ENCODE results near the gene DDRGK1. TPM values are rescaled to one million over a fixed set of nuclear protein-coding genes. Genes with fewer than 3 reads are reported as not detected.

The DDRGK1 gene
- total RNA-seq (2014; rRNA removed; shearing (Covaris generic)), result 81.4 and 90.9 TPM in 2 replicates
- polyA plus RNA-seq (2014; cell fraction: nucleus; rRNA removed), result 110 and 118 TPM in 2 replicates

DNA sequence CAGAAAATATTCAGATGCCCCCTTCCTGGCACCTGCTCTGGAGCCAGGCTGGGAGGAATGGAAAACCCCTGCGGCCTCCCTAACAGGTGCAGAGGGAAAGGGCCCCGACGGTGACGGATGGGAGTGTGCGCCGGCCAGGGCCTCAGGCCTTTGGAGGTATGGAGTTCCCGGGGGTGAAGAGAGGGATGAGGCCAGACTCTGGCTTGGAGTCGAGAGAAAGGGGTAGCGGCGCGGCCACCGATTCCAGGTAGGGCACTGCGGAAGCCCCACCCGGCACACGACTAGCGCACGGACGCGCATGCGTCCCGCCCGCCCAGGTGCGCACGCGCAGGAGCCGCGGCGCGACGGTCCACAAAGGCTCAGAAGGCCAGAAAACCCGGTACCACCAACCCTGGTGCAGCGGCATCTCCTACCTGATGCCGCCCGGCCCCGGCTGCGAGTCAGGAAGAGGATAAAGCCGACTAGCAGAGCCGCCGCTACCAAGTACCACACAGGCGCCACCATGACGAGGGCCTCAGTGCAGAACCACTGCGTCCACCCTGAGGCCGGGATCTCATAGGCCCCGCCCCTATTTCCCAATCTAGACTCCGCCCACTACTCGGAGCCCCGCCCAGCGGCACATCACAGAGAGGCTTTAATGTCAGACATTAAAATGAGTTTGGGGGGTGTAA, at the start of gene DDRGK1:
DDRGK1 (minus strand) TSS at position 559 of the 671 bp plus-strand sequence; CDS start at position 504, 55 bp downstream.
- peak; percentile 85 for DNase-seq (ENCODE audit: extremely low read depth, low read depth)

DNA sequence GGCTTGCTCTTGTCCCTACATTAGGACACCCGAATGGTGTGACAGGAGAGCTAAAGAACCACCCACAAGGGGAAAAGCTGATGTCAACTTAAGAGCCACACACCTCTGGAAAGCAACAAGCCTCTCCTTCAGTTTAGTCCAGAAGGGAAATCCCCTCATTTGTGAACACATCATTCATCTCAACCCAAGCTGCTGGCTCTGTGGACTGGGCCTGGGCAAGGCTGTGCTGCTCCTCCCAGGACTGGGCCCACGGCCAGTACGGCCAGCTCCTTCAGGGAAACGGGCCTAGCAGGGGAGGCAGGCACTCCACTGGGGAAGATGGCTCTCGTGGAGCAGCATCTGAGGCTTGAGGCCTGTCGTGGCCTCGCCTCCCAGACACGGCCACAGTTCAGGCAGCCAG, 47.3 kb upstream of the DDRGK1 start:
- no peak for DNase-seq (ENCODE audit: extremely low read depth, low read depth)

DNA sequence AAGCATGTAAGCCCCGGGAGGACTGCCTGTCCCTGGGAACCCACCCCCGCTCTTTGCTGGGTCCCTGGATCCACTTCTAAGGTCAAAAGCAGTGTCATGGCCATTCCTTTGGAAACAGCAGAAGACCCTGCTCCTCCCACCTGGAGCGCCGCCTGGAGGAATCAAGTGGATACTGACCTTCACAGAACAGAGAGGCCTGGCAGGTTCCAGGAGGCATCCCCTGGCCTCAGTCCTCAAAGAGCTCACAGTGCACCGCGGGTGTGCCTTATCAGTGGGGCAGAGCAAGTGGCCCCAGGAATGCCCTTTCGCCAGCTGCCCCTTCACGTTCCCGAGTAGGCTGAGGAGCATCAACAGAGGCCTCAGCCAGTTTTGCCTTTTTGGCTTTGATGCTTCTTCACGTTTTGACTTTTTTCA, 45.6 kb upstream of the DDRGK1 start:
- peak; percentile 48 for DNase-seq (ENCODE audit: extremely low read depth, low read depth)

DNA sequence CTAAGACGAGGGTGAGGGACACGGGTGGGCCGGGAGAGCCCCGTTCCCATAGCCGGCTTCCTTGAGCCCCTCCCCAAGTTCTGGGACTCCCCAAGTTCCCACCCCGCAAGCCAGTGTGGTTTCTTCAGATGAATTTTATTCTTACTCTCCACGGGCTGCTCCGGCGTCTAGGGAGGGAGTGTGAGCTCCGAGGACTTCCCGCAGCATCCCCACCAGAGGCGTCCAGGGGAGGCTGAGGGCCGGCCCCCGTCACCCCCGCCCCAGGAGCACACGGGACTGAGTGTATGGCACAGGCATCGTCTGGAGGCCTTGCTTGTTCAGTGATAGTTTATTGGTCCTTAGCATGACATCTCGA, 44.5 kb upstream of the DDRGK1 start:
- DNase-seq (ENCODE audit: extremely low read depth, low read depth), result no peak

DNA sequence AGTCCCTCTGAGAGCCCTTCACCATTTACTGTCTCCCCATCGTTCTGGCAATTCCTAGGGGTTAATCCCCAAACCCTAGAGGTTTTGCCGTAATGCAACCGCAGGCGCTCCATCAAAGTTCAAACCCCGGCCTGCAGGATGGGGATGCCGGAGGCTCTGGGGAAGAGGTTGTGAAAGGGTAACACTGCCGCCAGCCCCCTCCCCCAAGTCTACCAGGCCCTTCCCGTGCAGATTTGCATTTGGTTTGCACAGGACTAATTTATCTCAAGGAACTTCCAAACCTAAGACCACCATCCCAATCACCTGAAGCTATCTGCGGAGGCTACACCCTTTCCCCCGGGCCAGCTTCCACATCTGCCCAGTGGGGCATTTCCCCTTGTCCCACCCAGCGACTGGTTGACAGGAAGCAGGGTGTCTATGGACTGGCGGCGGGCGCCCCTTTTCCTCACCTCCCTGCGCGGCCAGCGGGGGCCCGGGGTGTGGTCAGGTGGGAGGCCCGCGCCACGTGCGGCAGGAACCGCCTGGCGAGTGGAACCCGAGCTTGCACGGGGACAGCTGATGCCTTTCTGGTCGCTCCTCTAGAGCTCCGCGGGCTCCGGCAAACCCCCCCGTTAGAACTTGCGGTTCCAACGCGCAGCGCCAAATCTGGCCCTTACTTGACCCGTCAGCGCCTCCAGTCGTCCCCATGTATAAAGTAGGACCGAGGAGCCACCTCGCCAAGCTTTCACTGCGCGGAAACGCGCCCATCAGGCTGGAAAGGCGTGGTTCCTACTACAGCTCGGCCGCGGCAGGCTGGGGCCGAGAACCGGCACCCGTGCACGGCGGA, 43.9 kb upstream of the DDRGK1 start:
- DNase-seq (ENCODE audit: extremely low read depth, low read depth), result no peak

DNA sequence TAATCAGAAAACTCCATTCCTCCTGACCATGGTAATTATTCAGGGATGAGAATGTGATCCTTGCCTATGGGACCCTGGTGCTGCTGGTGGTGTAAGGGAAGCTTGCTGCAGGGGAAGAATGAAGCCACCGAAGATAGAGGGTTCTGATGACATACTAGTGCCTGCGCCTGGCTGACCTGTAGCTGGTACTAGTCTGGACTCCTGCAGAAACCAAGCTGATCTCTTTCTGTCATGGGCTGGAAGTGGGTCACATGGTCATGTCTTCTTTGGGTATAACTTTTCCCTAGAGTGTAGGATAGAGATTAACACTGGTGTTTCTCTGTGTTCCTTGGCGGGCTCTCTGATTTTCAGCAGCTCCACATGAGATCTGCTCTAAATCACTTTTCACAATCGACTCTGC, 43.2 kb upstream of the DDRGK1 start:
- DNase-seq (ENCODE audit: extremely low read depth, low read depth), result no peak

DNA sequence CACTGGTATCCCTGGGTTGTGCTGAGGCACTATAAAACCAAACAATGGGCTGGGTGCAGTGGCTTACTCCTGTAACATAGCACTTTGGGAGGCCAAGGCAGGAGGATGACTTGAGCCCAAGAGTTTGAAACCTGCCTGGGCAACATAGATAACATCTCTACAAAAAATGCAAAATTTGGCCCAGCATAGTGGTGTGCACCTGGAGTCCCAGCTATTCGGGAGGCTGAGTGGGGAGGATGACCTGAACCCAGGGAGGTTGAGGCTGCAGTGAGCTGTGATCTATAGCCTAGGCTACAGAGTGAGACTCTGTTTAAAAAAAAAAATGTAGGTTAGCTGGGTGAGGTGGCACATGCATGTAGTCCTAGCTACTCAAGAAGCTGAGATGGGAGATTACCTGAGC, 42.2 kb upstream of the DDRGK1 start:
- DNase-seq (ENCODE audit: extremely low read depth, low read depth), result no peak

DNA sequence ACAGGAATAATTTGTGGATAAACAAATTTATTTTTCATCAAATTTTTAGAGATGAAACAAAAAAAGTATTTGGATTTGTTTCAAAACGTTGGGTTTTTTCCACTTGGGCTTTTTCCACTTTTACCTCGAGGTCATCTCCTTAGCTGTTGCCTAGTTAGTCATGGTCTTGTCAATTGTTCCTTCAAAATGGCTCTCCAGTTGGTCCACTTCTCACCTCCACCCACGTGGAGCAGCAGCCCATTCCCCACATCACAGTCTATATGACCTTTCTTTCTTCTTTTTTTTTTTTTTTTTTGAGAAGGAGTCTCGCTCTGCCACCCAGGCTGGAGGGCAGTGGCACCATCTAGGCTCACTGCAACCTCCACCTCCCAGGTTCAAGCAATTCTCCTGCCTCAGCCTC, 41.2 kb upstream of the DDRGK1 start:
- DNase-seq (ENCODE audit: extremely low read depth, low read depth), result no peak

DNA sequence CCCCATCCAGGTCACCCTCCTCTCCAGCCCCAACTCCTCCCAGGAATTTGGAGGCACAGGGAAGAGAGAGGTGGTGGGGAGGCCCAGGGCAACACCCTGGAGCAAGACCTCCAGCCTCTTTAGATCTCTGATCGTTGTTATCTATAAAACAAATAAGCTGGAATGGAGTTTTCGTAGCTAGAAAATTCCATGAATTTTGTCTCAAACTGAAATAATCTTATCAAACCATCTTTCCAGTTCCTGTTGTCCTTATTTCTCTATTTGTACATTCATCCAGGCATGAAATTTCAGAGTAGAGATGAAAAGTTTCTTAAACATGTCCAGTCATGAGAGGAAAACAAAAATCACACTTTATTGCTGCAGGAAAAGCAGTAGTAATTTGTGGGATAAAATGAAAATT, 40.7 kb upstream of the DDRGK1 start:
- DNase-seq (ENCODE audit: extremely low read depth, low read depth), result no peak

DNA sequence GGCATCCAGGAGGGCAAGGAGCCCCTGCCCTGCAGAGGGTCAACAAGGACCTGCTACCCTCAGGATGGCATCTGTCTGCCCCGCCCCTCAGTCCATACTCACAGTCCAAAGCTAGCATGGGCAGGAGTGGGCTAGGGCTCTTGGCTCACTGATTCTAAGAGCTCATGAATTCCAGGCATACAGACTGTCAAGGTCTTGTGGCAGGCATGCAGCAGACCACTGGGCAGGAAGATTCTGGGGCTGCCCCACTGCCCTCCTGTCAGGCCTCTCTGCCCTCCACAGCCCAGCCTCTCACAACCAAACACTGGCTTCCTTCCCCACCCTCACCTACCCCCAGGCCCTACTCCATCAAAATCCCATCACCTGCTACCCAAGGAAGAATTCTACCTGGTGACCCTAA, 40.1 kb upstream of the DDRGK1 start:
- DNase-seq (ENCODE audit: extremely low read depth, low read depth), result no peak

DNA sequence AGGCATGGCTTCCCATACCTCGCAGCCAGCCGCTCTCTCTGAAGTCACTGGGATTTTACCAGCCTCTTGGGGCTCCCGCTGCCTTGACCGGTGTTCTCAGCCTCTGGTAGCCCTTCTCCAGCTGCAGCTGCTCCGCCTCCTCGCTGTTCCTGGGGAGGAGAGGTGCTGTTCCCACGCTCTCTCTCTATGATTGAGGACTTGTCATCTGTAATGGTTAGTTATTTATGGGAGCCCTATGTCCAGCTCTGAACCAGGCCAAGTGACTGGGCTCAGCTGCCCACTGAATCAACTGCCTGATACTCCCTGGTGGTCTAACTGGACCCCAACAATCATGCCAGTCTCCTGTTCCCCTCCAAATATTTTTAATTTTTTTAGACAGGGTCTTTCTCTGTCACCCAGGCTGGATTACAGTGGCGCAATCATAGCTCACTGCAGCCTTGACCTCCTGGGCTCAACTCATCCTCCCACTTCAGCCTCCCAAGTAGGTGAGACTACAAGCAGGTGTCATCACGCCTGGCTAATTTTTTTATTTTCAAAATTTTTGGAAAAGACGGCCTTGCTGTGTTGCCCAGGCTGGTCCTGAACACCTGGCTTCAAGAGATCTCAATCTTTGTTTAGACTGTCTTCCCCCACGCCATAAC, 39.4 kb upstream of the DDRGK1 start:
- DNase-seq (ENCODE audit: extremely low read depth, low read depth), result no peak

DNA sequence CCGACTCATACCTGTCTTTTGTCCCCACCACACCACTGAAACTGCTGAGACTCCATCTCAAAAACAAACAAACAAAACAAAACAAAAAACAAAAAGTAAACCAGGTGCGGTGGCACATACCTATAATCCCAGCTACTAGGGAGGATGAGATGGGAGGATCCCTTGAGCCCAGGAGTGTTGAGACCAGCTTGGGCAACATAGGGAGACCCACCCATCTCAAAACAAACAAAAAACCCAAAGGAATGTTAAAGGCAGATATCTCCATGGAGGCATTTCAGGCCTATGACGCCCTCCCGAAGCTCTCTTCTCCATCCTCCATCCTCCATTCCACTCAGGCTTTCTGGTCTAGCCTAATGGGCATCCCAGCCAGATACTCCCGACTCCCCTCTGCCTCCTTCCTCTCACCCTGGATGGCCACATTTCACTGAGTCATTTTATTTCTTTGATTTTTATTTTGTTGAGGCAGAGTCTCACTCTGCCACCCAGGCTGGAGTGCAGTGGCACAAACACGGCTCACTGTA, 37.8 kb upstream of the DDRGK1 start:
- DNase-seq (ENCODE audit: extremely low read depth, low read depth), result no peak

DNA sequence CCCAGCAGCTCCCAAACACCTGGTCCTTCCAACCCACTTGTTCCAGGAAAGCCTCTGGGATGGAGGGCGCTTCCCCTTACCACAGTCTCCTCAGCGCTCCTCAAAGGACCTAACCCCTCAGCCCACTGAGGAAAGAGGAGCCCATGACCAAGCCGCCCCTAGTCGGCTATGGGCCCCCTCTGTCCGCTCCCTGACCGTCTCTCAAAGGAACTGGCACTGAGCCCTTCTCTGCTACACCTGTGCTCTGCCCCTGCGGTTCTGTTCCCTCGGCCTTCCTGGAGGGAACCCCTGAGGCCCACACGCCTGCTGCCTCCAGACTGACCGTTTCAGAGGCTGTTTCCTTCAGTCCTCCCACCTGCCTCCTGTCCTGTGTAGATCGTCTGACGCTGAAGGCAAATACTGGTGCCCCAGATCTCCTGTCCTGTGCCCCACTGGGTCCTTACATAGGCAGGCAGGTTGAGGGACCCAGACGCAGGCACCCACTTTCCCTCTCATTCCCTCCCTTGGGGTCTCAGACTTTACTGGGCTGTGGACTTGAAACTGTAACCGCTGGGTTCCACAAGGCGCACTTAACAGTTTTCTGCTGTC, 36.4 kb upstream of the DDRGK1 start:
- no peak for DNase-seq (ENCODE audit: extremely low read depth, low read depth)

DNA sequence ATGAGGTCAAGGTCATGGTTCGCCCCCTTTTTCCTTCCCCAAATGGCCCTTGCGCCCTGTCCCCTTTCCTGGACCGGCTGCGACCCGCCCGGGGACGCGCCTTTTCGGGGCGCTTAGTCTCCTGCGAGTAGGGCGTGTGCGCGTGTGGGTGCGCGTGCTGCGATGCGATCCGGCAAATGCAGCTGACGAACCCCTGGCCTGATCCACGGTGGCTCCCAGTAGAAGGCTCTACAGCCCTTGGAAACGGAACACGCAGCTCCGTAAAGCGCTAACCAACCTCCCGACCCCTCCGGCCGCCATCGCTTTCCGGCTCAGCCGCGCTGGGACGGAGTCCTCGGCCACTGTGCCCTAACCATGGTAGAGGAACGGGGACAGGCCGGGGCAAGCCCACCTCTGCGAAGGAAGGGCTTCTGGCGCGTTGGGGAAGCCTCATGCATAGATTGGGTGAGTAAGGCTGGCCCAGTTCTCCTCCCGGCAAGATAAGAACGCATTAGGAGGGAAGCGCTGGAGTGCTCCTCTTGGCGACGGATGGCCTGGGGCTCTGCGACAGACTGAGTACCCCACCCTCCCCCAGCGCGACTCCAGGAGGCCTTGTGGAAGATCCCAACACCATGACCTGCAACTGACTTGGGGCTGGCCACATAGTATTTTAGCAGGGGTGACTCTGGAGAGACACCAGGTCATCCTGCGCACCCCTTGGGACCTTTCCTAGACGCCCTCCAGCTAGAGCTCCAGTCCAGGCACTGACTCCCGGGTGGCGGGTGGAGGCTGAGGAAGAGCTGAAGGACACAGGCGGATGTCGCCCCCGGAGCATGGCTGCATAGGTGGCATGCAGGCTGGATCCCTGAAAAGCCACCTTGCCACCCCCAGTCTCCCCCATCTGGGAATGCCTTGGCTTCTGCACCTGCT, 35.6 kb upstream of the DDRGK1 start:
- DNase-seq (ENCODE audit: extremely low read depth, low read depth), result no peak

DNA sequence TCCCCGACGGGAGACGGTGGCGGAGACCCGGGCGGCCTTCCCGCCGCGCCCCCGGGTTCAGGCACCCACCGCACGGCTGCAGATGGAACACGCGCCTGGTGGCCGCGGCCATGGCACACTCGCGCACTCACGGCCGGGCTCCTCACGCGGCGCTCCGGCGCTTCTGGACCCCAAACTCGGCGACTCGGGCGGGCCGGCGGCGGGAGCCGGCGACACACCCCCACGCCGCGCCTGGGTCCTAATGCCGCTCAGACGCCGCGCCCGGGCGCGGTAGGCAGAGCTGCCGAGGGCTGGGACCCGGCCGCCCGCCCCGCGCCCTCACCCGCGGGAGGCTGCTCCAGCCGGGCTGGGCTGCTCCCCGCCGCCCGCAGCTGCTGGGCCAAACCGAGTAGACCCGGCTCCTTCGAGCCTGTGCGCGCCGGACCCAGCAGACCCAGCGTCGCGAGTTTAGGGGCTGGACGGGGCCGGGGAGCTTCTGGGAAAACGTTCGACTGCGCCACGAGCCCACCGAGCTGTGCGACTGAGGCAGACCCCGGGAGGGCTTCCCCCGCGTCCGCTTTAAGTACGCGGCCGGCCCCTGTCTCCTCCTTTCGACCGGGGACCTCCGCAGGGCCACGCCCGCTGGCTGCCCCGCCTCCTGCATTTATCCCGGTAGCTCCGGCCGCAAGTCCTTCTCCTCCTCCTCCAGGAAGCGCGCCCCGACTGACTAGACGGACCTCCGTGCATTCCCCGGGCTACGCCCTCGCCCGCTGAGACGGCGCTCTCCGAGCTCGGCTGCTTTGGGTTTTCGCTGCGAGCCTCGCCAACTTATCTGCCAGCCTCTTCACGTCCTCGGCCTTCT, 34.8 kb upstream of the DDRGK1 start, which contains the start of gene SLC4A11:
SLC4A11 (minus strand) TSS at position 165 of the 841 bp plus-strand sequence; CDS start at position 112, 53 bp downstream.
- peak; percentile 85 for DNase-seq (ENCODE audit: extremely low read depth, low read depth)

DNA sequence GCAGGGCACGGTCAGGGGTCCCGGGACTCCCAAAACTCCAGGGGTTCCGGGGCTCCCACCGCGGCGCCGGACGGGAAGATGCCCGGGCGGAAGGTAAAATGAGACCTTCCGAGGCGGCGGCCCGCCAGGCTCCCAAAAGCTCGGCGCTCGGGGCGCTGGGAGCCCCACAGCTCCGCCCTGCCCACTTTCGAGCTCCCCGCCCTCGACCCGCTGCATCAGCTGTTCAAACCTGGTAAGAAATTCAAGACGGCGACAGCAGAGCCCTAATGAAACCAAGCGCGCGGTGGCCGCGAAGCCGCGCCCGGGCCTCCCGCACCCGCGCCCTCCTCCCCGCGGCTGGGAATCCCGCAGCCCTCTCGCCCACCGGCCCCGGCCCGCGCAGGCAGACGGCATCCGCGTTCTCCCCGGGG, 34.1 kb upstream of the DDRGK1 start:
- DNase-seq (ENCODE audit: extremely low read depth, low read depth), result no peak

DNA sequence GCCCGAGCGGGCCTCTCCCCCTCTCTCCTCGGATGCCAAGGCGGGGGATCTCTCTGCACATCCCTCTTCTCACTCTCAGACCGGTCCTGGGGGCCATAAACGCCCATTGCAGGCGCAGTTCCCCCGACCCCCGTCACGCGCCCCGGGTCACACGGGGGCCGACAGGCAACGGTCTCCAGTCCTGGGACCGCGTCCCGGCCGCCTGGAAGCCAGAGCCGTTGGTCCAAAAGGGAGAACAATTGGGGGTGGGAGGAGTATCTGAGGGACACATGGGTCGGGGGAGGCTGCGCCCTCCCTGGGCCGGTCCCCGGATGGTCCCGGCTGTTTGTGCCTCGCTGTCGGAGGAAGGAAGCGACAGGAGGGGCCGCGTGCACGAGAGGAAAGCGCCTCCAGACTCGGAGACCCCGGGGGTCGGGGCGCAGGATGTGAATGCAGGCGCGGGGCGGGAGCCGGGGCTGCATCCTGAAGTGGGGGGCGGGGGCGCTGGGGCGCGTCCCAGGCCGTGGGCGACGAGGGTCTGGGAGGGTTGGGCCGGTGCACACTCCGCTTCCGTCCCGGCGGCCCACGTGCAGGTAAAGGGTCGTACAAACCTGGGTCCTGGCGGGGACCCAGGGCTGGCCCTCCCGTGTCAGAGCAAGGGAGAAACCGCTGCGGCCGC, 33.6 kb upstream of the DDRGK1 start:
- DNase-seq (ENCODE audit: extremely low read depth, low read depth), result no peak
